ENCODE measurements around the gene OTUB2.
A peak's percentile ranks its signal among the peaks of the same experiment; 100 is the strongest.

OTUB2 gene

DNA sequence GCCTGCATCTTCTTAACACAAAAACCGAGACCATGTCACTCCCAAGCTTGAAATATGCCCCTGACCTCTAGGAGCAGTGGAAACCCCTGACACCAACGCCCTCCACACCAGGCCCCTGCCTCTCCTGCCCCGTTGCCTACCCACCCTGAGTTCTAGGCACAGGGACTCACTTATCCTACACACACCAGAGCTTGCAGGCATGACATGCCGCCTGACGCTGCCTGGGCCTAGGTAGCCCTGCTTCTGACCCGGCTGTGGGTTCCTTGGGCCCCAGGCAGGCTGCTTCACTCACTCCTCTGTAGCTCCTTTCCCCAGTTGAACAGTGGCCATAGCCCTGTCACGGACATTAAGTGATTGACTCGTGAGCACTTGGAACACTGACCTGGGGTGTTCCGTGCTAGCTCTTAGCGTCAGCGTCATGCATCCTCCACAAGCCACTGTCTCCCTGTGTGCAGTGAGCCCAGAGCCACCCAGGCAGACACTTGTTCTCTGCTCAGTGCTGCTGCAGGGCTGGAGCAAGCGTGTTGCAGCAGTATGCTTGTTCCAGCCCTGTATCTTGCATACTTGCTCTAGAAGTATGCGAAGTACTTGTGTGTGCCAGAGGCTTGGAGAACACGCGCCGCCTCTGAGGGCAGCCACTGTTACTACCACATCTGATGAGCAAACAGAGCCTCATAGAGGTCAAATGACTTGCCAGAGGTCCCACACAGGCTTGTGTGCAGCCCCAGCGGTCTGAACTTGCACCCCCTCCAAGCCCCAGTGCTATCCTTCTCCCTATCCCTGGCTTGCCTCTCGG lies 15.6 kb downstream of the OTUB2 start:
- no peak for DNase-seq

DNA sequence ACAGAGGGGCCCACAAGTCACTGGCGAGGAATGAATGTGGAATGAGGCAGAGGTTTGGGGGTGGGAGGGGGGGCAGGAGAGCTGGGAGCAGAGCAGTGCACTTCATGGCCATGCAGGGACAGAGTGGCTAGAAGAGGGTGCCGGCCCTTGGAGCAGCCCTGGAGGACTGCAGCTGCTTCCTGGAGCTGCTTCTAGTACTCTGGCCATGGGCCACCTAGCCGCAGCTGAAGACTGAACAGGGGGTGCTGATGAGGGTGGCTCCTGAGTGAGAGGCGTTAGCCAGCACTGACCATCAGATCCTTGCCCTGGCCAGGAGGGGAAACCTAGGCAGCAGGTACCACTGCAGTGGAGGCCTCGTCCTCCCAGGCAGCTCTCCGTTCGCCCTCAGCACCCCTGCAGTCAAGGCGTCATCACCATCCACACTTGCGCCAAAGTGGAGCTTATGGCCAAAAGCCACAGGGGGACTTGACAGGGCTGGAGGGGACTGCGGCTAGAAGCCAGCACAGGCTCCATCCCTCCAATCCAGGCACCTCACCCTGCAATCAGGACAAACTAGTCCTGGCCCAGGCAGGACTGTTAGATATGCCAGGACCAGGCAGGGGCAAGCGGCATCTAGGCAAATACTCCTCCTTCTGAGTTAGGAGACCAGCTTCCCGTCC lies 16.4 kb downstream of the OTUB2 start:
- no peak for DNase-seq

DNA sequence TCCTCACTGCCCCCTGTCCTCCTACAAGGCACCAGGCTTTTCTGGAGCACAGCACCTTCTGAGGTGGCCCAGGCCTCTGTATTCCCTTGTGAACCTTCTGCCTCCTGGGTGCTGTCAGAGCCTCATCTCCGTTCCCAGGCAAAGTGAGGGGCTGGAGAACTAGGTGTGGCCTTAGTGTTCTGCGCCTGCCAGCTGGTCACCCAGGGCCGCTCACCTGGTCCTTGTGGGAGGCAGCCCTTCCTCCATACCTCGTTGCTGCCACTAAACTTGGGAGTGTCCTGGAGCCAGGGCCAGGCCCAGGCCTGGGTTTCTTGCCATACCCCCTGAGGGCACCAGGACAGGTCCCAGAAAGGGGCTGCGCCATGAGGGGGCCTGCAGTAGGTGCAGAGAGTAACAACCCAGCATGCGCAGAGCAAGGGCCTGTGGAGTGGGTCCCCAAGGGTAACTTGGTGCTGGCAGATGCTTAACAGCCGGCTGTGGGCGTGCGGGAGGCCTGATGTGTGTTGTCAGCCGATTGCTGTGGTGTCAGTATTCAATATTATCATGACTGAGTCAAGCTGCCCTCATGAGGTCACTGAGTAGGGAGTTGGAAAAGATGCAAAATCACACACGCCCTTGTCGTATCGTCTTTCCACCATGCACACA lies 17.1 kb downstream of the OTUB2 start:
- DNase-seq: no peak

GRCh38 chr14:94043756-94044475 lies 17.8 kb downstream of the OTUB2 start:
- DNase-seq: no peak

- no peak for DNase-seq
Measured at GRCh38 chr14:94044476-94045091, 18.4 kb downstream of the OTUB2 start.

GRCh38 chr14:94045101-94045500 lies 19.0 kb downstream of the OTUB2 start:
- no peak for DNase-seq

DNA sequence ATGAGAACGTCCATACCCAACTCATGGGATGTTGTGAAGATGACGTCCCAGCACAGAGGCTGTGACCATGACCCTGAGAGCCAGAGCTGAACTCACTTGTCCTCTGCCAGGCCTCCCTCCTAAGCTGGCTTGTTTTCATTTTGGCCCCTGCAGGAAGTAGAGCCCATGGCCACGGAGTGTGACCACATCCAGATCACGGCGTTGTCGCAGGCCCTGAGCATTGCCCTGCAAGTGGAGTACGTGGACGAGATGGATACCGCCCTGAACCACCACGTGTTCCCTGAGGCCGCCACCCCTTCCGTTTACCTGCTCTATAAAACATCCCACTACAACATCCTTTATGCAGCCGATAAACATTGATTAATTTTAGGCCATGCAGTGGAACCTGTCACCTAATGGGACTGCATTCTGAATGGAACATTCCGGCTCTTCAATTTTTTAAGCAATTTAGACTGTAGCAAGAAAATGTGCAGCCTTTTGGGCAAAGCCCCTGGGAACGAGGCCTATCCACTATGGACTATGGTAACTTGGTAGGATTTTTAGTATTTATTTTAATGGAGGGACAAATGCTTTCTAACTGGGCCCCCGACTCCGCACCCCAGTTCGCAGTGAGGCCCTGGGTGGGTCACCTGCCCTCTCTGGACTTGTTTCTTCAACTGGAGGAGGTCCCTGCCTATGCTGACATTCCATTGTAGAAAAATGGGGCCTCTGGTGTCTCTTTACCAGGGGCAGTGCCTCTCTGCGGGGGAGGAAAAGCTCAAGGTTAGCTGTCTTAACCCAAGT lies 19.6 kb downstream of the OTUB2 start:
- DNase-seq: no peak

DNA sequence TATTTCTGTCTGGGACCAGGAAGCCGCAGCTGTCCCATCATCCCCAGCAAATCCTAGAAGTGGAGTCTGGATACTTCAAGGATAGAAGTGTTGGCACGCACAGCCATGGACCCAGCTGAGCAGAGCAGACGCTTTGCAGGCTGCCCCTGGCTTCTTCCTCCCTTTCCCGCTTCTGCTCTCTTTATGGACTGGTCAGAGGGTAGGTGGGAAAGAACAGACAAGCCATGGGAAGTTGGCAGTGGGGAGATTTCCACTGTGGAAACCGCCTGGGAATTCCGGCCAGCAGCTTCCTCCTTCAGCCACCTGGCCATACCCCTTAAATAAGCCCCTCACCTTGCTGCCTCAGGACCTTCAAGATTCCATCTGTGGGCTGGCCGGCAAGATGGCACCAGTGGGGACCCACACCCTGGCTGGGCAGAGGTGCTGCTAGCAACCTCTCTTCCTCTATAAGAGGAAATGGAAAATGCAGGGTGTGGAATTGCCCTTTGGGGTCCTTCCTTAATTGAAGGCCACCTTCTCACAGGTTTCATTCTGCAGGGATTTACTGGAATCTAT lies 20.6 kb downstream of the OTUB2 start:
- no peak for DNase-seq

DNA sequence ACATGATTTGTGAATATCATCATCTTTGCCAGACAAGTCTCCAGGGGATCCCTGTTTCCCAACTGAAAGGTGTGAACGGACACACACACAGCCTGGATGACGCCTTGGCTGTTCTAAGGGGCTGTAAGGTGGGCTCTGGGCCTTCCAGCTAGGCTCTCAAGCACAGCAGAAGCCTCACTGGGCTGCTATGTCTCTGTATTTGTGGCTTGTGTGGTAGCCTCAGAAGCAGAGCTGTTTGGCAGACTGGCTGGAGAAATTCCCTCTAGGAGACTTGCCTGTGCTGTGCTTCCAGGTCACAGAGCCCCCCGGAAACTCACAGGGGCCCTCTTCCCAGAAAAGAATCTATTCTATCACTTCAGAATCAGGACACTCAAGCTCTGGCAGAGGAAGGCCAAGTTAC lies 21.4 kb downstream of the OTUB2 start:
- no peak for DNase-seq

DNA sequence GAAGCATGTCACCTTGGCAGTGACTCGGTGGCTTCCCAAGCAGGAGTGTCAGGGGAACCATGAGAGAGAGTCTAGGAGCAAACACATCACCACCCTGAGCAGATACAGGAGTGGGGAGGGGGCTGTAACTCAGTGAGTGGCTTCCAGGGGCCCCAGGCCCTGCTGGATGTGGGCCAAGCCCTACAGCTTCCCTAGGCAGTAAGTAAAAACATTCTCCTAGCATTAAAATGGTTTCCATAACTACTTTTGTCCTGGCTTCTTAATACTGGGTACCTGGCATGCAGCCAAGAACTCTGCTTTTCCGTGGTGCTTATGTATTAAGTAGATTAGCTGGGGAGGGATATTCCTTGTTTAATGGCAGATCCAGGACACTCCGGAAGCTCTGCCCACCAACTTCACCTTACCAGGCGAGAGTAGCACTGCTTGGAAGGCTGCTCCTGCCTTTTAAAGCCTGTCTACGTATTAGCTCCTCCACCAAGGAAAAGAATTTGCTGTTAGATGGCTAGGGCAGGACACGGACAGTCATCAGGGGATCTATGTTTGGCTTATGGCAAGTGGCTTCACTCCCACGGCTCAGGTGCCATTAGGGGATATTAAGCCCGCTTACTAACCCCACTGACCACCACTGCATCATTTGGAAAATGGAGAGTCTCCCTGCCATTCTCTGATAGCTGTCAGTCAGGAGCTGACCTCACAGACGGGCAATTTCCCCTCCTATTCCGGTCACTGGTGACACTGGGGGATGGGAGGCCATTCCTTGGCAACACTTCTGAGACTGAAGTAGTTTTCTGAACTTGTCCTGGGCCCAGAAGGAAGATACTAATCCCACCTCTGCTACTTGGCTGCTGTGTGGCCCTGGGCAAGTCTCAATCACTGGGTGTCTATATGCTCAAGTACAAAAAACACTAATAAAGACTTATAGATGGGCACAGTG lies 22.8 kb downstream of the OTUB2 start:
- no peak for DNase-seq

DNA sequence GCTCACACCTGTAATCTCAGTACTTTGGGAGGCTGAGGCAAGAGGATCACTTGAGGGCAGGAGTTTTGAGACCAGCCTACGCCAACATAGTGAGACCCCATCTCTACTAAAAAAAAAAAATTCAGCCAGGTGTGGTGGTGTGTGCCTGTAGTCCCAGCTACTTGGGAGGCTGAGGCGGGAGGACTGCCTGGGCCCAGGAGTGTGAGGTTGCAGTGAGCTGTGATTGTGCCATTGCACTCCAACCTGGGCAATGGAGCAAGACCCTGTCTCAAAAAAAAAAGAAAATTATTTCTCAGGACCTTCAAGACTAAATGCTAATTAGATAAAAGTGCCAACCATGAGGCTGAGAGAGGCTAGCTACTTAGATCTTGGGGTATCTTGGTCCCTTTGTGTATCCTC lies 23.5 kb downstream of the OTUB2 start:
- no peak for DNase-seq

GRCh38 chr14:94050231-94050880 lies 24.2 kb downstream of the OTUB2 start:
- no peak for DNase-seq

DNA sequence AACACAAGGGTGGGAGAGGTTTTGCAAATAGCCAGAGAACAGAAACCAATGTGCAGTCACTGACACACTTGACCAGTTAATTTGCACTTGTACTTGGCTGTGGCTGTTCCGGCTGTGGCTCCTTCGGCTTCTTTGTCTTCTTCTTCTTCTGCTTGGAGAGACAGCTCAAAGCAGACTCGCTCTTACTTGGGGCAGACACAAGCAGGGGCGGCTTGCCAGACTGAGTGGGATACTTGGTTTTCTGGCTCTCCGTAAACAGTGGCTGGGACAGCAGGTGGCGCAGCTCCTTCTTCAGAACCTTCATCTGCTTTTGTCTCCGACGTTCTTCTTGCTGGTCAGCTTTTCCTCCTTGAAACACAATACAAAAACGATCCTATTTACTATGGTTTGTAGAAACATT lies 25.0 kb downstream of the OTUB2 start:
- peak; percentile 36 for DNase-seq

DNA sequence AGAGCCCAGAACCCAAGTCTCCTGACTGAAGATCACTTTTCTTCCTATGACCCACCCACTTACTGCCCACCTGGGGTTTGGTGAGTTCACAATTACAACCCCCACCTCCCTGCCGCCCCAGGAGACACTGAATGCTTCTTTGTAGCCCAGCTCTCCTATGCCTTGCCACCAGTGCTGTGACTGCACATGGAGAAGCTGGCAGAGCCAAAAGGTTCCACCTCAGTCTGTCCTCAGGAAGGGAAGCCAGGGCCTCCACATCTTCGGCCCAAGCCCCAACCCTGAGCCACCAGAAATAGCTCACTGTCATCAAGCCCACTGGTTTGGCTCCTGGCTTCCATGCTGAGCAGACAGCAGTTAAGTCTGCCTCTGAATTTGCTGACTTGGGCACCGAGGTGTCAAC lies 25.6 kb downstream of the OTUB2 start:
- DNase-seq: no peak

DNA sequence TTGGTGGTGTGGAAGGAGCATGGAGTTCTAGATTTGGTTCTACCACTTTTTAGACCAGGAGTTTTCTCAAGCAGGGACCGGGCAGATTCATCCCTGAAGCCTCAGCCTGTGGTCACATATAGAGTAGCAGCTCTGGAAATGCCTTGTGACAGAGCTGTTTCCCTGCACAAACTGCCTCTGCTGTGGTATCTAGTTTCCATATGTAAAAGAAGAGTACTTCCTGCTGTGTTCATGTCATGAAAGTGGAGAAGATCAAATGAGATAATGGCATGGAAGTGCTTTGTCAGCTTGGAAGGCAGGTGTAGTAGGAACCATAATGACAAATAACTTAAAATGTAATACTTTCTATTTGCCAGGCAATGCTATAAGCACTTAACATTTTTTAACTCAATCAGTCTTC lies 26.1 kb downstream of the OTUB2 start:
- no peak for DNase-seq

DNA sequence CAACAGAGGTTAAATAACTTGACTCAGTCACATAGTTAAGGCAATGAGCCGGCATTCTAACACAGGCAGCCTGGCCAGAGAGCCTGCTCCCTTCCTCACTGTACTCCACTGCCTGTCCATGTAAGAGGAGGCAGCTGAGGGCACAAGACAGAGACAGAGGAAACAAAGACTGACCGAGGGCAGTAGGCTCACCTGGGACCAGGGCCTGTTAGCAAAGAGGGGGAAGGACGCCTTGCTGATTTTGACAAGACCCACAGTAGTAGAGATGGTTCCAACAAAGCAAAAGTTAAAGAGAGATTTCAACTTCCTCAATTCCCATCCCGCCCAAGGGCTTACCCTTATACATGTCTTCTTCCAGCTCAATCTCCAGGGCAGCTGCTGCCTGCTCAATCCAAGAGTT lies 26.5 kb downstream of the OTUB2 start:
- DNase-seq: no peak

- DNase-seq: no peak
Measured at GRCh38 chr14:94054401-94054800, 28.3 kb downstream of the OTUB2 start.

DNA sequence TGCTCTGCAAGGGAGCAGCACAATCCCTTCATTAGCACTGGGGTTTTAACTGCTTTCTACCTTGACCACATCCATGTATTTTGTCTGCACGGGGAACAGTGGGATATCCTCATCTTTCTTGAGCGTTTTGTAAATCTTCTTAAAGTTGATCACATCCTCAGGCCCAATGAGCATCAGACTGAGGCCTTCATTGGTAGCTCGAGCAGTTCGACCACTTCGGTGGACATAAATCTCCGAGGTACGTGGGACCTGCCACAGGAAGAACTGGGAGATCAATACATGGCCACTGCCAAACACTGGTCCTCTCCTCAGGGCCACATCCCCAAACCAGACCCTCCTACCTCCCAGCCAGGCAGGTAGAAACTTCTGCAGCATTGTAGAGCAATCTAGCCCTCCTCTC lies 28.8 kb downstream of the OTUB2 start:
- no peak for DNase-seq

DNA sequence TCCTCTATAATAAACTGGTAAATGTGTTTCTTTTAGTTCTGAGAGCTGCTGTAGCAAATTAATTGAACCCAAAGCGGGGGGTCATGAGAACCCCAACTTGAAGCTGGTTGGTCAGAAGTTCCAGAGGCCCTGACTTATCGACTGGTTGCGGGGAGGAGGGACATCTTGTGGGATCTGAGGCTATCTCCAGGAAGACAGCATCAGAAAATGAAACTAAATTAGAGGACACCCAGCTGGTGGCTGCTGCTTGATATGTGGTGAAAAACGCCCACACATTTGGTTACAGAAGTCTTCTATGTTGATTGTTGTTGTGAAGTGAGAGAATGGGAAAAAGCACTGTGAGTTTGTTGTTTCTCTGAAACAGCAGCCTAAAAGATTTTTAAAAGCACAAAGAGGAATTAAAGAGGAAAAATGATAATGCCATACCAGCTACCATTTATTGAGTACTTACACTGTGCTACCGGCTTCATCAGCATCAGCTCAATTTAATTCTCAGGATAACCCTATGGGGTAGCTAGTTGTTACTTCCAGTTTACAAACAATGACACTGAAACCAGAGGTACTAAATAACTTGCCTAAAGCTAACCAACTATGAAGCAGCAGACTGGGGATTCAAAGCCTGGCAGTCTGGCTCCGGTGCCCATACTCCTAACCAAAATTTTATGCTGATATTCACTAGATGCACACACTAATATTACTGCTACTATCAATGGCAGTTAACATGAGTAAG lies 30.6 kb downstream of the OTUB2 start:
- DNase-seq: no peak
